OCI-LY3 (cell line): ENCODE measurements around the gene METTL23.

ENCODE experiments used
- CTCF ChIP-seq: fragments of 200-600, 300-600 bp; sonication (generic); IDR thresholded peaks from 2 replicates; pipeline ENCODE4 v1.5.1; 2014; ENCODE audit warnings: antibody characterized with exemption, low read length, low read depth
- EZH2phosphoT487 ChIP-seq: fragments of 200-600 bp; shearing (Covaris generic); IDR thresholded peaks from 2 replicates; pipeline ENCODE4 v1.6.1; 2018; ENCODE audit warnings: antibody characterized with exemption, mixed run types, low read depth

GRCh38 chr17:76726231-76726775 is 336 bp upstream of the METTL23 start, which contains the start of gene JMJD6:
- TF ChIP-seq CTCF (no peak), EZH2phosphoT487 (no peak)
